K562 (cell line): Measurements from ENCODE around the gene CYCS. TPM values are rescaled to one million over a fixed set of nuclear protein-coding genes. Genes with fewer than 3 reads are reported as not detected.

ENCODE experiments used
- BCLAF1 ChIP-seq, 2 experiments: fragments of 450-650 bp in 1 of 2; IDR thresholded peaks; 2 replicates each; pipeline ENCODE4 v1.6.1; 2011 to 2017; ENCODE audit warnings: low read depth in 2 of 2, antibody characterized with exemption in 1 of 2, borderline replicate concordance in 1 of 2, low read length in 1 of 2, mild to moderate bottlenecking in 1 of 2, mixed read lengths in 1 of 2; ENCODE audit not compliant: control insufficient read depth in 1 of 2
- EP400 ChIP-seq: fragments of 450-650 bp; IDR thresholded peaks from 2 replicates; pipeline ENCODE4 v1.6.1; 2017; ENCODE audit warnings: antibody characterized with exemption, mild to moderate bottlenecking, moderate library complexity
- GTF2F1 ChIP-seq: IDR thresholded peaks from 2 replicates; pipeline ENCODE4 v1.6.1; 2011; ENCODE audit warnings: low read depth, low read length, improper control_type of control experiment
- HDAC1 ChIP-seq, 2 experiments: fragments of 450-650 bp; IDR thresholded peaks; 2 replicates each; pipeline ENCODE4 v1.6.1; 2016 to 2017; ENCODE audit warnings: inconsistent platforms in 1 of 2, mild to moderate bottlenecking in 1 of 2, moderate library complexity in 1 of 2
- HOXB6 ChIP-seq: fragments of 250-450 bp; sonication (Bioruptor Pico); IDR thresholded peaks from 2 replicates; pipeline ENCODE4 v1.5.1; 2022; ENCODE audit warnings: mild to moderate bottlenecking, borderline replicate concordance
- L3MBTL2 ChIP-seq: fragments of 450-650 bp; IDR thresholded peaks from 2 replicates; pipeline ENCODE4 v1.6.1; 2016; ENCODE audit warnings: mild to moderate bottlenecking, moderate library complexity
- RBM15 ChIP-seq: fragments of 200-400 bp; formaldehyde crosslinking; IDR thresholded peaks from 2 replicates; pipeline ENCODE4 v1.6.1; 2018; ENCODE audit warnings: mild to moderate bottlenecking, low read length, moderate library complexity; ENCODE audit not compliant: insufficient read depth
- ZNF24 ChIP-seq: fragments of 450-650 bp; IDR thresholded peaks from 2 replicates; pipeline ENCODE4 v1.6.1; 2016
- ZNF644 ChIP-seq: fragments of 200-800 bp; sonication (Bioruptor generic); IDR thresholded peaks from 2 replicates; pipeline ENCODE4 v1.6.1; 2016; ENCODE audit warnings: low read depth, missing genetic modification characterization, missing compliant biosample characterization
- polyA plus RNA-seq, 8 experiments: library from polyadenylated mRNA; depleted of rRNA in 4 of 8; stranded (reverse) in 5 of 8; unstranded in 3 of 8; fragments of >200 nt; fragmentation: Nextera tagmentation in 2 of 8; fragmentation: Illumina TruSeq in 1 of 8; extraction: Ambion mirVana in 2 of 8; extraction: Trizol in 1 of 8; gene quantifications; 2 replicates each; pipeline versions ENCODE4 v1.2.1 to v1.2.3, GENCODE V29; 2011 to 2014; ENCODE audit warnings: inconsistent platforms in 1 of 8, missing spikeins in 1 of 8
- total RNA-seq, 7 experiments: library from RNA; depleted of rRNA in 6 of 7; stranded (reverse); fragments of >200 nt in 6 of 7; fragmentation: Illumina TruSeq in 2 of 7; extraction: Trizol in 2 of 7; gene quantifications; 2 replicates each; pipeline versions ENCODE4 v1.2.1 to v1.2.3, GENCODE V29; 2011 to 2021; ENCODE audit warnings: low replicate concordance in 1 of 7

CYCS gene
- total and polyA plus RNA-seq, 9 of the 15 experiments (the other 6 are each of a cell fraction or from before 2014, with no cell fraction given) = 206 to 1,425 (median 438) TPM

- TF ChIP-seq BCLAF1 (IDR thresholded peaks at IDR 0.05; ENCODE audit: borderline replicate concordance in 1 of 2, control insufficient read depth in 1 of 2, low read depth in 2 of 2, low read length in 1 of 2) (peak in 1 of 2 experiments; percentile 28; a peak in 1 of 4 replicates), GTF2F1 (no peak), HDAC1 (IDR thresholded peaks at IDR 0.05) (no peak), EP400 (no peak), ZNF644 (tag) (no peak), ZNF24 (no peak), HOXB6 (CRISPR knock-in tag) (no peak), L3MBTL2 (no peak), RBM15 (no peak)
Measured at GRCh38 chr7:25117226-25118047, 7.6 kb downstream of the CYCS start (continued).
